Panc1 (cell line): ENCODE data around the gene ASPA.

ENCODE experiments used
- CTCF ChIP-seq: fragments of 450-650 bp; IDR thresholded peaks from 2 replicates; pipeline ENCODE4 v1.5.1; 2017; ENCODE audit warnings: mild to moderate bottlenecking
- POLR2AphosphoS5 ChIP-seq: IDR thresholded peaks from 2 replicates; pipeline ENCODE4 v1.6.1; 2012; ENCODE audit warnings: mild to moderate bottlenecking, low read depth, low read length, moderate library complexity
- REST ChIP-seq, 2 experiments: IDR thresholded peaks; 2 replicates each; pipeline ENCODE4 v1.6.1; 2011 to 2012; ENCODE audit warnings: low read depth in 2 of 2, control low read depth in 1 of 2, low read length in 1 of 2, mild to moderate bottlenecking in 1 of 2, moderate library complexity in 1 of 2; ENCODE audit not compliant: insufficient read depth in 1 of 2
- SIN3A ChIP-seq: IDR thresholded peaks from 2 replicates; pipeline ENCODE4 v1.6.1; 2012; ENCODE audit warnings: low read depth, mild to moderate bottlenecking, low read length, moderate library complexity, borderline replicate concordance; ENCODE audit not compliant: insufficient read depth

DNA sequence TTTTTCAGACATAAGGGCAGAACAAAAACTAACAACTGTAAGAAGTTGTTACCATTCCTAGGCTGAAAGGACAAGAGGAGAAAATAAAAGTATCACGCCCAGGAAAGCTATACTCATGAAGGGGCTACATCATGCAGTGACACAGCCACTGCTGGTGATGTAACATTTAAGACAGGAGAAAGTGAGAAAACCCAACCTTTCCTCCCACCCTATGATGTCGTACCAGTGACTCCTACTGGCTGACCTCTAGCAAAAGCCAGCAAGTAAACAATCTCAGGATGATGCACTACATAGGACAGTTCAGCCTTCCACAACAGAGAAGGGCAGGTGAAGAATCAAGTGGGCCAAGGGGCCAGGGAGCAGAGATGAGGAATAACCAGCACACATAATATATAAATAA, 28.2 kb upstream of the ASPA start:
- no peak for TF ChIP-seq POLR2AphosphoS5
- no peak for TF ChIP-seq SIN3A
- TF ChIP-seq CTCF = peak; percentile 47
- TF ChIP-seq REST (IDR thresholded peaks at IDR 0.05; ENCODE audit: insufficient read depth in 1 of 2, low read depth in 2 of 2, low read length in 1 of 2) = no peak
